ENCODE results near the gene ZNF410. TPM values are rescaled to one million over a fixed set of nuclear protein-coding genes. Genes with fewer than 3 reads are reported as not detected.
"Not testable (repeated sequence)": the region's sequence is repeated elsewhere in the genome, so short reads cannot be mapped to it uniquely, and the experiment has no call there.

ZNF410 gene
- total RNA-seq: 71.3 TPM

DNA sequence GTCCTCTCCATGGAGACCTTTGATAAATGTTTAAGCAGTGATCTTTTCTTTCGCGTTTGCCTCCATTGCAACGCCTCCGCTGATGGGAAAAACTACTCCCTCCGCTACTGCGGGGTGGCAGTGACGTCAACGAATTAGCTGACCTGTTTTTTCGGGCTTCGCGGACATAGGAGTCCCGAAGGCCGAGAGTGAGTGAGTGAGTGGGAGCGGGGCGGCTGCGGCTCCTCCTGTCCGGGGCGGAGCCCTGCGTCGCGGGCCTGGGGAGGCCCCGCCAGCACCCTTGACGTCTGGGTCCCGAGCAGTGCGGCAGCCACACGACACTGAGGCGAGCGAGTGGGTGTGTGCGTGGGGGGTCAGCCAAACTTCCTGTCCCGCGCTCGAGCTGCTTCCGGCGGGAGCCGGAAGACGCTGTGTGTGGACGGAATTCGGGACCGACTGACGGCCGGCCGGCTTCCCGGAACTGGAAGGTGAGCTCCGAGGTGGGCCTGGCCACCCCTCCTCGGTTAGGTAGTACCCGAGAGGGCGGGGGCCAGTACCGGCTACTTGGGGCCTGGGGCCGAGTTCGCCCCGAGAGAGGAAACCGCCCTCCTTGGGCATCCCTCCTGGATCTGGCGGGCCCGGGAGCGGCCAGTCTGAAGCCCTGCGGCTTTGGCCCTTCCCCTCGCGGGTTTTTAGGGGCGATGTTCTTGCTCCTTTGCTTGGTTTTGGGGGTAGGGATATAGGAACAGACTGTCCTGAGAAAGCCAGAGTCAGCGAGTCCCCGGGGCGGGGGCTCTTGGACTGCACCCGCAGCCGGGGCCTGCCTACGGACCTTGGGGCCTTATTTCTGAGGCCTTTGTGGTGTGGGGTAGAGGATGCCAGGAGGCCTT, at the start of gene ZNF410:
Gene ZNF410, plus strand, starts transcription at position 411 of the 869 bp plus-strand sequence. CDS start 5,317 bp downstream, outside the sequence.
- DNase-seq (ENCODE audit: low spot score in 2 of 2) (peak; percentile 70 to 83), FAIRE-seq (no peak)

DNA sequence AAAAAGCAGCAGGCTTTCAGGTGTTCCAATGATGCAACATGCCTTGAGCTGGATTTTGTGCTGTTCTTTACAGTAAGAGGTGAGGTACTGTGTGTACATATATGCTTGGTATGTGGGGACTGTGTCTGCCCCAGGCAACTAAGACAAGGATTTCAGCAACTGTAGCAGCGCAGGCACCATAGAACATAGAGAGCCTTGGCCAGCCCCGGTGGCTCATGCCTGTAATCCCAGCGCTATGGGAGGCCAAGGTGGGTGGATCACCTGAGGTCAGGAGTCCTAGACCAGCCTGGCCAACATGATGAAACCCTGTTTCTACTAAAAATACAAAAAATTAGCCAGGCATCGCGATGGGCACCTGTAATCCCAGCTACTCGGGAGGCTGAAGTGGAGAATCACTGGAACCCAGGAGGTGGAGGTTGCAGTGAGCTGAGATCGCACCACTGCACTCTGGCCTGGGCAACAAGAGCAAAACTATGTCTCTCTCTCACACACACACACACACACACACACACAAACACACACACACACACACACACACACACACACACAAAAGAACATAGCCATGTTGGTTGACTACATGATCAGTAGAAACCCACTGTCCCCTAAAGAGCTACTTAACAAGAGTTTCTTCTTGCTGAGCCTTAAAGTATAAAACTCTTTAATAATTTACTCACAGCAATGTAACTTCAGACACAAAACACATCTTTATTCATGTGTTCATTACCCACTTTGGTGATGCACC, 48.2 kb upstream of the ZNF410 start:
- FAIRE-seq: not testable (repeated sequence)

GRCh38 chr14:73842201-73842600, 44.5 kb upstream of the ZNF410 start:
- FAIRE-seq (no peak), DNase-seq (ENCODE audit: low spot score in 2 of 2) (no peak)

More for the DNA sequence above, 48.2 kb upstream of the ZNF410 start:
- not testable (repeated sequence) for DNase-seq (ENCODE audit: low spot score in 2 of 2)

DNA sequence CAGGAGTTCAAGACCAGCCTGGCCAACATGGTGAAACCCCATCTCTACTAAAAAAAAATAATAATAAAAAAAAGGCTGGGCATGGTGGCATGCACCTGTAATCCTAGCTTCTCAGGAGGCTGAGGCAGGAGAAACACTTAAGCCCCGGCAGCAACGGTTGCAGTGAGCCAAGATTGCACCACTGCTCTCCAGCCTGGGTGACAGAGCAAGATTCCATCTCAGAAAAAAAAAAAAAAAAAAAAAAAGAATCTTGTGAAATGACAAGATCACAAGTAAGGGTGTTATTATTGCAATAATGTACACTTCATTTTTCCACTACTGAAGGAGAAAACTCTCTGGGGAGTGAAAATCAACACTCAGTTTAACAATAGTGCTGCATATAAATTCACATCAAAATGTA, 43.8 kb upstream of the ZNF410 start:
- FAIRE-seq (no peak), DNase-seq (ENCODE audit: low spot score in 2 of 2) (no peak)

DNA sequence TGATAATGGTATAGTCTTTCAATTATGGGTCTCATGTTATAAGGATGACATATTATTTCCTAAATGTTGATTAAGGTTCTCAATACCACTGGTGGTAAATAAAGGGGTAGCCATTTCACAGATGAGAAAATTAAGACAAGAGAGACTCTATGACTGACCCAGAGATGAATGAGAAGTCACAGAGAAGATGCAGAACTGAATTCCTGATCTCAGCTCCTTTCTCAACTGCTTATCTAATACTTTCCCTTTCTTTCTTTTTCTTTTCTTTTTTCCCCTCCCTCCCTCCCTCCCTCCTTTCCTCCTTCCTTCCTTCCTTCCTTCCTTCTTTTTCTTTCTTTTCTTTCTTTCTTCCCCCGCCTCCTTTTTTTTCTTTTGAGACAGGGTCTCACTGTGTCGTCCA, 43.4 kb upstream of the ZNF410 start:
- DNase-seq (ENCODE audit: low spot score in 2 of 2): no peak
- no peak for FAIRE-seq

GRCh38 chr14:73846947-73847346, 39.7 kb upstream of the ZNF410 start:
- DNase-seq (ENCODE audit: low spot score in 2 of 2) (no peak), FAIRE-seq (no peak)

- DNase-seq (ENCODE audit: low spot score in 2 of 2) (no peak), FAIRE-seq (no peak)
These were observed 35.7 kb upstream of the ZNF410 start for GRCh38 chr14:73851000-73851399.

- DNase-seq (ENCODE audit: low spot score in 2 of 2): peak; percentile 77 to 94
- no peak for FAIRE-seq
These were observed 34.9 kb upstream of the ZNF410 start, which contains the start of gene PTGR2 for GRCh38 chr14:73851567-73852382. Gene PTGR2 (plus strand): TSS chr14:73851831. CDS start chr14:73858863, 7,032 bp downstream.

GRCh38 chr14:73859145-73859544, 27.5 kb upstream of the ZNF410 start:
- DNase-seq (ENCODE audit: low spot score in 2 of 2) (no peak), FAIRE-seq (no peak)

DNA sequence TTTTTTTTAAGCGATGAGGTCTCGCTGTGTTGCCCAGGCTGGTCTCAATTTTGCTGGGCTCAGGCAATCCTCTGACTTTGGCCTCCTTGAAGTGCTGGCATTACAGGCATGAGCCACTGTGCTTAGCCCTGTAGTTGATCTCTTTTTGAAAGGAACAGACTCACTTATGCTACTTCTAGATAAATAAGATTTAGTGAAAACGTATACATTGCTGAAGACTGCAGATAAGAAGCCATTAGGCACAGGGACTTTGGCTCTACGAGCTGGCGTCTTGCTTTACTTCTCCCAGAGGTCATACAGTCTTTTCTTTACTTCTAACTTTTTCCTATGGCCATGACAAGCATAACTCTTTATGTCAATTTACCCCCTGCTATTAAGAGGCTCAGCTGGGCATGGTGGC, 25.6 kb upstream of the ZNF410 start:
- DNase-seq (ENCODE audit: low spot score in 2 of 2) (no peak), FAIRE-seq (no peak)

- FAIRE-seq: no peak
- no peak for DNase-seq (ENCODE audit: low spot score in 2 of 2)
These were observed 24.2 kb upstream of the ZNF410 start for GRCh38 chr14:73862480-73862879.

- DNase-seq (ENCODE audit: low spot score in 2 of 2) (no peak), FAIRE-seq (no peak)
These were observed 23.4 kb upstream of the ZNF410 start for GRCh38 chr14:73863209-73863608.

DNA sequence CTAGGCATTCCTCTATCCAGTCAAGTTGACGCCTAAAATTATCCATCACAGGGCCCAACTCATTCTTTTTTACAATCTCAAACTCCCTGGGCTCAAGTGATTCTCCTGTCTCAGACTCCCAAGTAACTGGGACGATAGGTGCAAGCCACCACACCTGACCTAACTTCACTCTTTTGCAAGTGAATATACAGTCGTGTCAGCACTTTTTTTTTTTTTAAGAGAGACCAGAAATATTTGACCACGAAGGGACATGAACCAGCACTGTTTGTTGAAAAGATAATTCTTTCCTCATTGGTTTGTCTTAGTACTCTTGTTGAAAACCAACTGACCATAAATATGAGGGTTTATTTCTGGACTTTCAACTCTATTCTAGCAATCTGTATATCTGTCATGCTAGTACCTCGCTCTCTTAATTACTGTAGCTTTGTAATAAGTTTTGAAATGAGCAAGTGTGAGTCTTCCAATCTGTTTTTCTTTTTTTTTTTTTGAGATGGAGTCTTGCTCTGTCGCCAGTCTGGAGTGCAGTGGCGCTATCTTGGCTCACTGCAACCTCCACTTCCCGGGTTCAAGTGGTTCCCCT, 21.0 kb upstream of the ZNF410 start:
- FAIRE-seq: no peak

GRCh38 chr14:73869754-73870153, 16.9 kb upstream of the ZNF410 start:
- FAIRE-seq; DNase-seq (ENCODE audit: low spot score in 2 of 2): not testable (repeated sequence)

More for the DNA sequence above, 21.0 kb upstream of the ZNF410 start:
- no peak for DNase-seq (ENCODE audit: low spot score in 2 of 2)

- FAIRE-seq (no peak), DNase-seq (ENCODE audit: low spot score in 2 of 2) (no peak)
These were observed 16.0 kb upstream of the ZNF410 start for GRCh38 chr14:73870525-73871235.

DNA sequence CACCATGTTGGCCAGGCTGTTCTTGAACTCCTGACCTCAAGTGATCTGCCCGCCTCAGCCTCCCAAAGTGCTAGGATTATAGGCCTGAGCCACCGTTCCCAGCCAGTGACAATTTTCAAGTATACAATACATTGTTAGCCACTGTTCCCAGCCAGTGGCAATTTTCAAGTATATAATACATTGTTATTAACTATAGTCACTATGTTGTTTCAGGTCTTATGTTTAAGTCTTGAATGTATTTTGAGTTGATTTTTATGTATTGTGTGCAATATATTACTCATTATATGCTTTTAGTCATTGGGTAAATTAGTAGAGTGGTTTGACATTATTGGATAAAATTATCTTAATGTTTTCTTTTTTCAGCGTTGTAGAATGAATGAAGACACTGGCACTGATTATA, 13.0 kb upstream of the ZNF410 start:
- FAIRE-seq: no peak

DNA sequence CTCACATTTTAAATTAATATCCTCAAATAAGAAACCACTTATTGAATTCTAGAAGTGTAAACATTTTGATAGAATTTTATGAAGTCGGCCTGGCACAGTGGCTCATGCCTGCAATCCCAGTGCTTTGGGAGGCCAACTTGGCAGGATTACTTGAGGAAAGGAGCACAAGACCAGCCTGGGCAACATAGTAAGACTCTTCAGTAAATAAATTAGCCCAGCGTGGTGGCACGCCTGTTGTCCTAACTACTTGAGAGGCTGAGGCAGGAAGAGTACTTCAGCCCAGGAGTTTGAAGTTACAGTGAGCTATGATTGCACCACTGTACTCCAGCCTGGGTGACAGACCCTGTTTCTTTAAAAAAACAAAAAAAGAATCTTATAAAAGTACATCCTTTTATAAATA, 8.9 kb upstream of the ZNF410 start:
- no peak for DNase-seq (ENCODE audit: low spot score in 2 of 2)
- no peak for FAIRE-seq

More for the DNA sequence above, 13.0 kb upstream of the ZNF410 start:
- DNase-seq (ENCODE audit: low spot score in 2 of 2): no peak

DNA sequence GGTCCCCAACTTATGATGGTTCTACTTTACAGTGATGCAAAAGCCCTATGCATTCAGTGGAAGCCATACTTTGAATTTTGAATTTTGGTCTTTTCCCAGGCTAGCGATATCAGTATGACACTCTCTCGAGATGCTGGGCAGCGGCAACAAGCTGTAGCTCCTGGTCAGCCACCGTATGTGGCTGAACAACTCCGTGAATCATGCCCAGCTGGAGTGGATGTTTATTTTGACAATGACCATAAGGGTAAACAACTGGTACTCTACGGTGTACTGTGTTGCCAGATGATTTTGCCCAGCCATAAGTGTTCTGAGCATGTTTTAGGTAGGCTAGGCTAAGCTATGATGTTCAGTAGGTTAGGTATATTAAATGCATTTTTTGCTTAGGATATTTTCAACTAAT, 8.2 kb upstream of the ZNF410 start:
- FAIRE-seq: no peak
- no peak for DNase-seq (ENCODE audit: low spot score in 2 of 2)

- no peak for FAIRE-seq
- DNase-seq (ENCODE audit: low spot score in 2 of 2): no peak
These were observed 7.6 kb upstream of the ZNF410 start for GRCh38 chr14:73879027-73879426.
